Ovary (tissue), 9 donors: ENCODE results near the gene CRAMP1. TPM values are rescaled to one million over a fixed set of nuclear protein-coding genes. Genes with fewer than 3 reads are reported as not detected.

Source experiments
- DNase-seq, 5 donors: peaks; one replicate each; pipeline ENCODE4 v3.0.0-alpha.2; 2019 to 2020
- H3K27ac ChIP-seq, 2 donors: fragments of 200-600 bp; one replicate each; pipeline versions ENCODE4 v1.5.1 to v1.8.0; 2019 to 2022
- H3K27me3 ChIP-seq: fragments of 200-600 bp; one replicate; pipeline ENCODE4 v1.8.0; 2022
- H3K36me3 ChIP-seq: fragments of 200-600 bp; sonication (generic); one replicate; pipeline ENCODE4 v1.5.1; 2019
- H3K4me1 ChIP-seq: one replicate; pipeline ENCODE4 v1.8.1; 2013; ENCODE audit warnings: mild to moderate bottlenecking, moderate library complexity; ENCODE audit not compliant: insufficient read depth
- H3K4me3 ChIP-seq: fragments of 200-600 bp; sonication (generic); one replicate; pipeline ENCODE4 v1.5.1; 2017
- H3K9me3 ChIP-seq, 2 donors: fragments of 200-600 bp in 1 of 2; sonication (generic) in 1 of 2; one replicate each; pipeline versions ENCODE4 v1.5.1 to v1.8.1; 2013 to 2019; ENCODE audit warnings: mild to moderate bottlenecking in 1 of 2, moderate library complexity in 1 of 2
- CTCF ChIP-seq, 3 donors: fragments of 450-650 bp in 2 of 3; fragments of 200-600 bp in 1 of 3; IDR thresholded peaks; one replicate each; pipeline versions ENCODE4 v1.5.1 to v1.8.0; 2016 to 2022; ENCODE audit warnings: antibody characterized with exemption in 3 of 3, mild to moderate bottlenecking in 1 of 3
- EP300 ChIP-seq: sonication (generic); formaldehyde crosslinking; IDR thresholded peaks from one replicate; pipeline ENCODE4 v1.6.1; 2017; ENCODE audit warnings: antibody characterized with exemption
- POLR2A ChIP-seq: fragments of 450-650 bp; IDR thresholded peaks from one replicate; pipeline ENCODE4 v1.6.1; 2017; ENCODE audit warnings: antibody characterized with exemption, mild to moderate bottlenecking, moderate library complexity
- WGBS, 3 donors: extraction: QIAGEN DNeasy Blood & Tissue Kit in 1 of 3; methylation state at CpG; one replicate each; pipeline versions ENCODE4 v1.1.5 to v1.1.7; 2013 to 2017; 5-methylcytosine and 5-hydroxymethylcytosine counted together
- intact Hi-C, 4 donors: fragments of 100-400 bp; cut with DNase I; formaldehyde crosslinking; loops; one replicate each; pipeline versions ENCODE4 v1.11.0 to v1.15.1; 2022 to 2023
- polyA plus RNA-seq, 2 donors: library from polyadenylated mRNA; stranded (reverse); fragments of 200-250 nt in 1 of 2; fragments of 350-450 nt in 1 of 2; fragmentation: Illumina TruSeq in 1 of 2; extraction: RNeasy Lipid Tissue Mini Kit (QIAGEN cat#74804) in 1 of 2; gene quantifications; one replicate each; pipeline ENCODE4 v1.2.3, GENCODE V29; 2013 to 2014
- total RNA-seq, 7 donors: library from RNA; depleted of rRNA in 2 of 7; stranded (reverse); fragments of >200 nt in 2 of 7; fragmentation: NEBNext Ultra II Directional in 3 of 7; extraction: Animal tissue kit (Norgen Biotek cat#: 25700) in 3 of 7; gene quantifications; one replicate each; pipeline versions ENCODE4 v1.1.0 to v1.2.4, GENCODE V29; 2016 to 2023
- donor health status: DM: no; HTN: no; CAD: no; lungs with moderate emphysema.
- donor health status: DM: no; HTN: no; CAD: no.
- donor health status: Bipolar disorder and iron deficiency.
- donor health status: DM: yes; HTN: yes; CAD: no.
- donor health status: DM: no; HTN: no; CAD: no.
- donor health status: DM: yes; HTN: yes; CAD: no.

CRAMP1 gene
- total and polyA plus RNA-seq, 9 donors, result 6.9 to 21.0 (median 17.4) TPM

- Histone ChIP-seq H3K27me3 (no peaks in the 10 kb centered on the region), H3K4me3 (no peak overlapping the region), H3K9me3 (no peaks in the 10 kb centered on the region), H3K27ac (no peak overlapping the region), H3K4me1 (peaks cover 2% of the 10 kb centered on the region), H3K36me3 (no peaks in the 10 kb centered on the region)
- DNase-seq, result no peak
- intact Hi-C loops, result no loop called here
- TF ChIP-seq POLR2A (no peak), CTCF (IDR thresholded peaks at IDR 0.05) (no peak), EP300 (no peak)
- WGBS, 3 donors, result 88 to 92% (median 91%) methylated on average over 12 of the region's 12 CpGs
Observed at GRCh38 chr16:1724491-1724890, 112.3 kb downstream of the CRAMP1 start.

- no peak overlapping the region for H3K27ac ChIP-seq
- no peaks in the 10 kb centered on the region for H3K9me3 ChIP-seq
- DNase-seq, result no peak
- H3K36me3 ChIP-seq, result no peaks in the 10 kb centered on the region
- H3K4me3 ChIP-seq, result no peak overlapping the region
- WGBS, 3 donors, result 91 to 92% (median 91%) methylated on average over 32 of the region's 32 CpGs
- TF ChIP-seq EP300, result no peak
- no peak for TF ChIP-seq POLR2A
- TF ChIP-seq CTCF (IDR thresholded peaks at IDR 0.05), result no peak
- intact Hi-C loops, result no loop called here
- H3K4me1 ChIP-seq, result peaks cover 1% of the 10 kb centered on the region
- H3K27me3 ChIP-seq, result no peaks in the 10 kb centered on the region
Observed at GRCh38 chr16:1726661-1727502, 114.7 kb downstream of the CRAMP1 start.

Other genes with a start within 250 kb of the CRAMP1 start
- 10 to 100 TPM; 13.3 to 39.8 (median 32.5) TPM for gene UNKL, start 197.7 kb upstream of the CRAMP1 start, total RNA-seq
- 10 to 100 TPM in 1 of 2 donors, 1 to 10 TPM in 1; 7.0 to 44.8 TPM for gene UNKL, start 197.7 kb upstream of the CRAMP1 start, polyA plus RNA-seq
- 10 to 100 TPM; 10.1 to 18.6 (median 15.8) TPM for gene UQCC4, start 191.6 kb upstream of the CRAMP1 start, total RNA-seq
- gene UQCC4, start 191.6 kb upstream of the CRAMP1 start, polyA plus RNA-seq, result 10 to 100 TPM in 1 of 2 donors, 1 to 10 TPM in 1; 4.0 to 17.5 TPM
- under 1 TPM in 1 of 7 donors, not detected in 6; 0.62 TPM for gene PERCC1, start 181.3 kb upstream of the CRAMP1 start, total RNA-seq
- gene PERCC1, start 181.3 kb upstream of the CRAMP1 start, polyA plus RNA-seq, result under 1 TPM in 1 of 2 donors, not detected in 1; 0.08 TPM
- 1 to 10 TPM; 1.3 to 3.5 (median 2.0) TPM for gene CCDC154, start 167.8 kb upstream of the CRAMP1 start, total RNA-seq
- 1 to 10 TPM in 1 of 2 donors, not detected in 1; 1.1 TPM for gene CCDC154, start 167.8 kb upstream of the CRAMP1 start, polyA plus RNA-seq
- gene CLCN7, start 137.3 kb upstream of the CRAMP1 start, total RNA-seq, result 10 to 100 TPM; 28.4 to 70.9 (median 62.8) TPM
- gene CLCN7, start 137.3 kb upstream of the CRAMP1 start, polyA plus RNA-seq, result 10 to 100 TPM; 16.3 to 31.0 TPM
- under 1 TPM in 2 of 7 donors, not detected in 5; 0.15 to 0.40 TPM for gene PTX4, start 123.4 kb upstream of the CRAMP1 start, total RNA-seq
- gene PTX4, start 123.4 kb upstream of the CRAMP1 start, polyA plus RNA-seq, result under 1 TPM in 1 of 2 donors, not detected in 1; 0.05 TPM
- gene TELO2, start 119.0 kb upstream of the CRAMP1 start, total RNA-seq, result 10 to 100 TPM in 6 of 7 donors, 1 to 10 TPM in 1; 9.9 to 36.8 (median 32.8) TPM
- gene TELO2, start 119.0 kb upstream of the CRAMP1 start, polyA plus RNA-seq, result 10 to 100 TPM in 1 of 2 donors, under 1 TPM in 1; 0.27 to 31.7 TPM
- gene TMEM204, start 78.7 kb upstream of the CRAMP1 start, total RNA-seq, result 10 to 100 TPM in 6 of 7 donors, 1 to 10 TPM in 1; 9.2 to 23.7 (median 13.8) TPM
- 10 to 100 TPM in 1 of 2 donors, 1 to 10 TPM in 1; 6.5 to 35.5 TPM for gene TMEM204, start 78.7 kb upstream of the CRAMP1 start, polyA plus RNA-seq
- 10 to 100 TPM; 20.7 to 43.1 (median 30.5) TPM for gene IFT140, start 288 bp upstream of the CRAMP1 start, total RNA-seq
- 10 to 100 TPM in 1 of 2 donors, 1 to 10 TPM in 1; 8.8 to 20.3 TPM for gene IFT140, start 288 bp upstream of the CRAMP1 start, polyA plus RNA-seq
- gene JPT2, start 65.9 kb downstream of the CRAMP1 start, total RNA-seq, result 10 to 100 TPM; 14.4 to 51.8 (median 44.1) TPM
- 10 to 100 TPM; 22.3 to 44.9 TPM for gene JPT2, start 65.9 kb downstream of the CRAMP1 start, polyA plus RNA-seq
- 100 to 1,000 TPM in 1 of 7 donors, 10 to 100 TPM in 6; 50.3 to 117 (median 75.5) TPM for gene MAPK8IP3, start 93.8 kb downstream of the CRAMP1 start, total RNA-seq
- gene MAPK8IP3, start 93.8 kb downstream of the CRAMP1 start, polyA plus RNA-seq, result 10 to 100 TPM in 1 of 2 donors, 1 to 10 TPM in 1; 7.0 to 60.8 TPM
- 100 to 1,000 TPM in 1 of 7 donors, 10 to 100 TPM in 6; 68.6 to 129 (median 86.8) TPM for gene NME3, start 159.2 kb downstream of the CRAMP1 start, total RNA-seq
- gene NME3, start 159.2 kb downstream of the CRAMP1 start, polyA plus RNA-seq, result 100 to 1,000 TPM in 1 of 2 donors, not detected in 1; 128 TPM
- 10 to 100 TPM in 6 of 7 donors, 1 to 10 TPM in 1; 6.2 to 19.2 (median 16.1) TPM for gene EME2, start 160.4 kb downstream of the CRAMP1 start, total RNA-seq
- 1 to 10 TPM in 1 of 2 donors, under 1 TPM in 1; 0.83 to 4.6 TPM for gene EME2, start 160.4 kb downstream of the CRAMP1 start, polyA plus RNA-seq
- gene MRPS34, start 160.8 kb downstream of the CRAMP1 start, total RNA-seq, result 10 to 100 TPM; 47.5 to 79.4 (median 53.6) TPM
- gene MRPS34, start 160.8 kb downstream of the CRAMP1 start, polyA plus RNA-seq, result 10 to 100 TPM; 31.8 to 61.4 TPM
- 10 to 100 TPM; 34.9 to 98.5 (median 57.6) TPM for gene SPSB3, start 170.2 kb downstream of the CRAMP1 start, total RNA-seq
- gene SPSB3, start 170.2 kb downstream of the CRAMP1 start, polyA plus RNA-seq, result 100 to 1,000 TPM in 1 of 2 donors, 1 to 10 TPM in 1; 2.4 to 138 TPM
- gene NUBP2, start 170.6 kb downstream of the CRAMP1 start, total RNA-seq, result 10 to 100 TPM; 42.8 to 72.0 (median 52.3) TPM
- gene NUBP2, start 170.6 kb downstream of the CRAMP1 start, polyA plus RNA-seq, result 10 to 100 TPM in 1 of 2 donors, under 1 TPM in 1; 0.50 to 76.5 TPM
- 1 to 10 TPM in 2 of 7 donors, under 1 TPM in 5; 0.20 to 1.8 (median 0.47) TPM for gene IGFALS, start 181.3 kb downstream of the CRAMP1 start, total RNA-seq
- gene IGFALS, start 181.3 kb downstream of the CRAMP1 start, polyA plus RNA-seq, result under 1 TPM in 1 of 2 donors, not detected in 1; 0.63 TPM
- gene HAGH, start 214.5 kb downstream of the CRAMP1 start, total RNA-seq, result 10 to 100 TPM; 22.8 to 70.2 (median 37.0) TPM
- 10 to 100 TPM in 1 of 2 donors, 1 to 10 TPM in 1; 7.7 to 38.2 TPM for gene HAGH, start 214.5 kb downstream of the CRAMP1 start, polyA plus RNA-seq
- 10 to 100 TPM; 11.0 to 22.1 (median 16.8) TPM for gene FAHD1, start 214.8 kb downstream of the CRAMP1 start, total RNA-seq
- gene FAHD1, start 214.8 kb downstream of the CRAMP1 start, polyA plus RNA-seq, result 10 to 100 TPM; 11.0 to 14.0 TPM